Measurements from ENCODE around the gene CAMSAP2. TPM values are rescaled to one million over a fixed set of nuclear protein-coding genes. Genes with fewer than 3 reads are reported as not detected.

The CAMSAP2 gene
- polyA plus RNA-seq, 2 of the 4 experiments (the other 2 are of a cell fraction) = 17.3 to 28.5 TPM

GRCh38 chr1:200741551-200742207 lies 3.0 kb downstream of the CAMSAP2 start:
- CTCF ChIA-PET = no interaction called here
- Histone ChIP-seq H3K9me3 (no peaks in the 10 kb centered on the region), H3K4me1 (peaks cover 38% of the 10 kb centered on the region), H3K4me3 (peak overlapping the region; percentile 91), H3K4me2 (peak overlapping the region; percentile 87), H3K27ac (0 out of 6 replicates have a peak overlapping the region, but pooled peaks of 1 of the 2 experiments have one; percentile 12)
- TF ChIP-seq RARB (CRISPR knock-in tag; IDR thresholded peaks at IDR 0.05) (no peak), GATA3 (IDR thresholded peaks at IDR 0.05; ENCODE audit: borderline replicate concordance) (no peak), MAFK (IDR thresholded peaks at IDR 0.05; ENCODE audit: partially characterized antibody) (no peak), ESRRA (IDR thresholded peaks at IDR 0.05; ENCODE audit: borderline replicate concordance, low read length) (no peak), ELK1 (IDR thresholded peaks at IDR 0.05; ENCODE audit: low read depth, low read length) (no peak), RAD21 (conservative IDR thresholded peaks at IDR 0.05 in 1 of 2, IDR thresholded peaks at IDR 0.05 in 1 of 2) (no peak), CBX2 (IDR thresholded peaks at IDR 0.05; ENCODE audit: borderline replicate concordance, low read depth) (no peak), HOXA7 (CRISPR knock-in tag; IDR thresholded peaks at IDR 0.05) (no peak), NFE2L2 (conservative IDR thresholded peaks at IDR 0.05; ENCODE audit: low read length) (no peak), SREBF2 (IDR thresholded peaks at IDR 0.05) (no peak), CEBPB (IDR thresholded peaks at IDR 0.05) (no peak), KDM5A (IDR thresholded peaks at IDR 0.05) (no peak), TFCP2L1 (CRISPR knock-in tag; IDR thresholded peaks at IDR 0.05) (no peak), PHF8 (IDR thresholded peaks at IDR 0.05; ENCODE audit: borderline replicate concordance, low read depth) (no peak), RNF2 (IDR thresholded peaks at IDR 0.05; ENCODE audit: borderline replicate concordance, low read depth) (no peak), MAZ (IDR thresholded peaks at IDR 0.05; ENCODE audit: borderline replicate concordance, low read depth, low read length) (no peak)
- POLR2A ChIA-PET = interaction anchor here (1.6 kb wide), 1 partner anchor 72 kb away, joined by 7 read pairs; the partner anchor contains the start of gene DDX59
- 47% methylated on average over 3 of the region's 3 CpGs for WGBS (ENCODE audit: missing lambda C conversion rate)
- ATAC-seq = no peak
- DNase-seq (ENCODE audit: low read depth in 1 of 2, low spot score in 1 of 2) = no peak
- FAIRE-seq = no peak

GRCh38 chr1:200744143-200744542 lies 5.5 kb downstream of the CAMSAP2 start:
- FAIRE-seq (no peak), ATAC-seq (no peak), DNase-seq (ENCODE audit: low read depth in 1 of 2, low spot score in 1 of 2) (no peak)
- peaks cover 33% of the 10 kb centered on the region for H3K4me1 ChIP-seq
- 87% methylated on average over 1 of the region's 1 CpG for WGBS (ENCODE audit: missing lambda C conversion rate)
- no peaks in the 10 kb centered on the region for H3K9me3 ChIP-seq
- TF ChIP-seq PHF8 (IDR thresholded peaks at IDR 0.05; ENCODE audit: borderline replicate concordance, low read depth) (no peak), PBX3 (IDR thresholded peaks at IDR 0.05) (no peak), ZC3H11A (IDR thresholded peaks at IDR 0.05) (no peak), MAFK (IDR thresholded peaks at IDR 0.05; ENCODE audit: partially characterized antibody) (no peak), FOSB (CRISPR knock-in tag; IDR thresholded peaks at IDR 0.05) (no peak), SREBF2 (IDR thresholded peaks at IDR 0.05) (no peak), SMC3 (IDR thresholded peaks at IDR 0.05) (no peak), EHF (CRISPR knock-in tag; IDR thresholded peaks at IDR 0.05) (no peak), JUN (IDR thresholded peaks at IDR 0.05) (no peak), POLR2AphosphoS2 (conservative IDR thresholded peaks at IDR 0.05; ENCODE audit: low read length) (no peak), HDAC2 (IDR thresholded peaks at IDR 0.05) (no peak), ESRRA (IDR thresholded peaks at IDR 0.05; ENCODE audit: borderline replicate concordance, low read length) (no peak), RARB (CRISPR knock-in tag; IDR thresholded peaks at IDR 0.05) (no peak), ZFP36 (IDR thresholded peaks at IDR 0.05; ENCODE audit: borderline replicate concordance, partially characterized antibody) (no peak), CTCF (IDR thresholded peaks at IDR 0.05) (no peak), MAX (IDR thresholded peaks at IDR 0.05) (no peak)
- POLR2A ChIA-PET = interaction anchor here (2.5 kb wide), 1 partner anchor 74 kb away, joined by 9 read pairs; the partner anchor contains the start of gene DDX59
- peak overlapping the region; percentile 0; the same call in 1 of the 3 replicates for H3K4me2 ChIP-seq
- CTCF ChIA-PET = interaction anchor here (0.6 to 1.1 kb wide), 2 partner anchors 74 to 122 kb away, joined by 3 read pairs; partner anchors contain the start of gene DDX59
- no peak overlapping the region for H3K27ac ChIP-seq
- H3K4me3 ChIP-seq = no peak overlapping the region

Data from A549 (cell line).